ENCODE measurements around the gene HLX.

GRCh38 chr1:220915117-220915440, 35.8 kb downstream of the HLX start:
- TF ChIP-seq CTCF (IDR thresholded peaks at IDR 0.05) (no peak), POLR2A (IDR thresholded peaks at IDR 0.05) (no peak)
